Measurements from ENCODE around the gene CIROP.

- TF ChIP-seq CTCF (IDR thresholded peaks at IDR 0.05), result no peak
- no peak for TF ChIP-seq EZH2 (IDR thresholded peaks at IDR 0.05; ENCODE audit: borderline replicate concordance, insufficient read depth, low read depth, low read length, poor library complexity, severe bottlenecking)
These were observed 11.1 kb upstream of the CIROP start for GRCh38 chr14:23115918-23116317.
